Measurements from ENCODE around the gene MNS1.

DNA sequence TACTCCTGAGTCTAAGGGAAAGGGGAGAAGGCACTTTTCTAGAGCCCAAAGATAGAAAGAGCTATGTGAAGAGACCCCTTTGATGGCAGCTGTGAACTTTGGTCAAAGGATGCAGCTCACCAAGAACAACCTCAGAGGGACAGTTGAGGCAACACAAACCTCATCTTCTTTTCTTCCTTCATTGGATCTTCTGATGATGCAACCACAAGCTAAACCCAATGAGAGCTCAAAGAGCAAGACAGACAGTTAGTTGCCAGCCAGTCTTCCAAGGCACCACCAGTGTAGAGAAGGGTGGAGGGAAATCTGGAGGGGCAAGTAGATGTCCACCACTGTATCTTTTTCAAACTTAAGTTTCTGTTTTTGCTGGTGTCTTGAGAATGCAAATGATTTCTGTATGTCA is 10.4 kb upstream of the MNS1 start:
- no peak for TF ChIP-seq EZH2 (IDR thresholded peaks at IDR 0.05; ENCODE audit: borderline replicate concordance, insufficient read depth, low read depth, low read length, poor library complexity, severe bottlenecking)
- TF ChIP-seq, protein P1, sequence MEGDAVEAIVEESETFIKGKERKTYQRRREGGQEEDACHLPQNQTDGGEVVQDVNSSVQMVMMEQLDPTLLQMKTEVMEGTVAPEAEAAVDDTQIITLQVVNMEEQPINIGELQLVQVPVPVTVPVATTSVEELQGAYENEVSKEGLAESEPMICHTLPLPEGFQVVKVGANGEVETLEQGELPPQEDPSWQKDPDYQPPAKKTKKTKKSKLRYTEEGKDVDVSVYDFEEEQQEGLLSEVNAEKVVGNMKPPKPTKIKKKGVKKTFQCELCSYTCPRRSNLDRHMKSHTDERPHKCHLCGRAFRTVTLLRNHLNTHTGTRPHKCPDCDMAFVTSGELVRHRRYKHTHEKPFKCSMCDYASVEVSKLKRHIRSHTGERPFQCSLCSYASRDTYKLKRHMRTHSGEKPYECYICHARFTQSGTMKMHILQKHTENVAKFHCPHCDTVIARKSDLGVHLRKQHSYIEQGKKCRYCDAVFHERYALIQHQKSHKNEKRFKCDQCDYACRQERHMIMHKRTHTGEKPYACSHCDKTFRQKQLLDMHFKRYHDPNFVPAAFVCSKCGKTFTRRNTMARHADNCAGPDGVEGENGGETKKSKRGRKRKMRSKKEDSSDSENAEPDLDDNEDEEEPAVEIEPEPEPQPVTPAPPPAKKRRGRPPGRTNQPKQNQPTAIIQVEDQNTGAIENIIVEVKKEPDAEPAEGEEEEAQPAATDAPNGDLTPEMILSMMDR (IDR thresholded peaks at IDR 0.05), result no peak

All from B cell (primary cell).